Activated naive CD4-positive, alpha-beta T cell treated with anti-CD3 and anti-CD28 coated beads for 36 hours (primary cell): Measurements from ENCODE around the gene TNFAIP8L3. TPM values are rescaled to one million over a fixed set of nuclear protein-coding genes. Genes with fewer than 3 reads are reported as not detected.

Source experiments
- CTCF ChIA-PET: fragments of 350-600 bp; sonication (Branson Sonifier 250); formaldehyde crosslinking; loops from one replicate; lab custom pipeline; 2021; ENCODE audit warnings: antibody characterized with exemption; lab: Charles Lee
- DNase-seq: peaks from one replicate; pipeline ENCODE4 v3.0.0-alpha.2; 2020
- H3K27ac Mint-ChIP-seq: one replicate; pipeline ENCODE4 v1.8.0; 2021; ENCODE audit warnings: mild to moderate bottlenecking, mixed read lengths
- H3K27me3 Mint-ChIP-seq: one replicate; pipeline ENCODE4 v1.8.0; 2021; ENCODE audit warnings: low read depth, mixed read lengths
- H3K36me3 Mint-ChIP-seq: one replicate; pipeline ENCODE4 v1.8.0; 2021; ENCODE audit warnings: low read depth, mixed read lengths
- H3K4me1 Mint-ChIP-seq: one replicate; pipeline ENCODE4 v1.8.0; 2021; ENCODE audit warnings: low read depth, mixed read lengths
- H3K4me3 Mint-ChIP-seq: one replicate; pipeline ENCODE4 v1.8.0; 2021; ENCODE audit warnings: mild to moderate bottlenecking, moderate library complexity, mixed read lengths
- H3K9me3 Mint-ChIP-seq: one replicate; pipeline ENCODE4 v1.8.0; 2021; ENCODE audit warnings: mixed read lengths
- intact Hi-C: fragments of 100-400 bp; cut with micrococcal nuclease; formaldehyde crosslinking; loops from one replicate; pipeline ENCODE4 v1.15.1; 2023
- total RNA-seq, 2 experiments: library from RNA; stranded (reverse); gene quantifications; one replicate each; pipeline ENCODE4 v1.2.3, GENCODE V29; 2021

TNFAIP8L3 gene
- total RNA-seq, 2 experiments from 2014 or later, result not detected

DNA sequence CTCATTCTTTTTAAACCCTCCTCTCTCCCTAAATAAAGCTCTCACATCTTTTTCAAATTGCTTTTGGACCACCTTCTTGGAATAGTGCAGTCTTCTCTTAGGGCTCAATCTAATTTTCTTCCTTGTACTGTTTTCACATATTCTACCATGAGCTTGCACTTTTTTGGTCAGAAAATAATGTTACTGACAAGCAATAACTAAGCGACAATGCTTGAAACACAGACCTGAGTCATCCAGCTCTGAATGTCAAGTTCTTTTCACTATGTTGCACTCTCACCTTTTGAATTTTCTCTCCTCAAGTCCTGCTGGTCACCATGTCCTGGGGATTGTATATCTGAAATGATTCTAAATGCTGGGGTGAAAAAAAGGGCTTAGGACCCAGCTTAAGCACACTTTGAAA lies 8.9 kb downstream of the TNFAIP8L3 start:
- CTCF ChIA-PET, result interaction anchor here (1.5 kb wide), 1 partner anchor 78 kb away, joined by 5 read pairs; no protein-coding TSS in a partner anchor
- no peak for DNase-seq
- no peaks in the 10 kb centered on the region for H3K36me3 Mint-ChIP-seq
- H3K4me3 Mint-ChIP-seq, result no peak overlapping the region
- no peak overlapping the region for H3K27ac Mint-ChIP-seq
- intact Hi-C loops, result no loop called here
- no peaks in the 10 kb centered on the region for H3K4me1 Mint-ChIP-seq
- no peaks in the 10 kb centered on the region for H3K9me3 Mint-ChIP-seq
- peaks cover 16% of the 10 kb centered on the region for H3K27me3 Mint-ChIP-seq

- Mint-ChIP-seq H3K36me3 (no peaks in the 10 kb centered on the region), H3K9me3 (no peaks in the 10 kb centered on the region), H3K27me3 (peaks cover 7% of the 10 kb centered on the region), H3K27ac (no peak overlapping the region), H3K4me3 (no peak overlapping the region), H3K4me1 (peaks cover 4% of the 10 kb centered on the region)
- intact Hi-C loops, result no loop called here
- CTCF ChIA-PET, result no interaction called here
- no peak for DNase-seq
These were observed 11.0 kb downstream of the TNFAIP8L3 start for GRCh38 chr15:51083641-51084166.

DNA sequence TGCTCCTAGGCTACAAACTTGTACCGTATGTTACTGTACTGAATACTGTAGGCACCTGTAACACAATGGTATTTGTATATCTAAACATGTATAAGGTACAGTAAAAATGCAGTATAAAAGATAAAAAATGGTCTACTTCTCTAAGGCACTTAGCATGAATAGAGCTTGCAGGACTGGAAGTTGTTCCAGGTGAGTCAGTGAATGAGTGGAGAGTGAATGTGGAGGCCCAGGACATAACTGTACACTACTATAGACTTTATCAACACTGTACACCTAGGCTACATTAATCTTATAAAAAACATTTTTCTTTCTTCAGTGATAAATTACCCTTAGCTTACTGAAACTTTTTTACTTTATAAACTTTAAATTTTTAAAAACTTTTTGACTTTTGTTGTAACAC lies 12.5 kb downstream of the TNFAIP8L3 start:
- Mint-ChIP-seq H3K4me3 (no peak overlapping the region), H3K9me3 (no peaks in the 10 kb centered on the region), H3K27me3 (peaks cover 8% of the 10 kb centered on the region), H3K4me1 (peaks cover 14% of the 10 kb centered on the region), H3K27ac (no peak overlapping the region), H3K36me3 (no peaks in the 10 kb centered on the region)
- no peak for DNase-seq
- intact Hi-C loops, result no loop called here
- CTCF ChIA-PET, result interaction anchor here (0.9 kb wide), 1 partner anchor 81 kb away, joined by 6 read pairs; no protein-coding TSS in a partner anchor

DNA sequence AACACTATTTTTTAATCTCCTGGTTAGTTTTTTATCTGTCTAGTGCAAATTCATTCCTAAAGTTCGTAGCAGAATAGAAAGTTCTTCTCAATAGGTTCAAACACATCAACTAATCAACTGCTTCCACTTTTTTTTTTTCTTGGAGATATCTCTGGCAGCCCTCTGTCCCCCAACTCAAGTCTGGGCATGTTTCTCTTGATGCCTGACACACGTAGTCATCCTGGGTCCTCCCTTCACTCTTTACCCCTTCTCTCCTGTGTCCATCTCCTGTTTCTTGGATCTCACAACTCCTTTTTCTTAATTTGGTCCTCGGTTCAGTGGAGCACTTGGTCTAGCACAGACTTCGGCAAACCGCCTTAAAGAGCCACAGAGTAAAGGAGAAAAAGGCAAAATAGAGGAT lies 14.4 kb downstream of the TNFAIP8L3 start:
- peaks cover 8% of the 10 kb centered on the region for H3K27me3 Mint-ChIP-seq
- intact Hi-C loops, result no loop called here
- no peaks in the 10 kb centered on the region for H3K9me3 Mint-ChIP-seq
- no peak overlapping the region for H3K27ac Mint-ChIP-seq
- no peak for DNase-seq
- H3K4me3 Mint-ChIP-seq, result no peak overlapping the region
- H3K36me3 Mint-ChIP-seq, result no peaks in the 10 kb centered on the region
- peaks cover 24% of the 10 kb centered on the region for H3K4me1 Mint-ChIP-seq
- CTCF ChIA-PET, result no interaction called here

- peaks cover 8% of the 10 kb centered on the region for H3K27me3 Mint-ChIP-seq
- no peaks in the 10 kb centered on the region for H3K36me3 Mint-ChIP-seq
- H3K27ac Mint-ChIP-seq, result no peak overlapping the region
- H3K4me1 Mint-ChIP-seq, result peaks cover 24% of the 10 kb centered on the region
- no peak overlapping the region for H3K4me3 Mint-ChIP-seq
- intact Hi-C loops, result loop anchor here (2.0 to 10.0 kb wide), 5 partner anchors 170 to 814 kb away; partner anchors contain the start of genes AP4E1, HDC, LYSMD2 and SPPL2A
- CTCF ChIA-PET, result interaction anchor here (1.1 kb wide), 1 partner anchor 54 kb away, joined by 3 read pairs; no protein-coding TSS in a partner anchor
- H3K9me3 Mint-ChIP-seq, result no peaks in the 10 kb centered on the region
- no peak for DNase-seq
These were observed 15.5 kb downstream of the TNFAIP8L3 start for GRCh38 chr15:51079226-51079625.

DNA sequence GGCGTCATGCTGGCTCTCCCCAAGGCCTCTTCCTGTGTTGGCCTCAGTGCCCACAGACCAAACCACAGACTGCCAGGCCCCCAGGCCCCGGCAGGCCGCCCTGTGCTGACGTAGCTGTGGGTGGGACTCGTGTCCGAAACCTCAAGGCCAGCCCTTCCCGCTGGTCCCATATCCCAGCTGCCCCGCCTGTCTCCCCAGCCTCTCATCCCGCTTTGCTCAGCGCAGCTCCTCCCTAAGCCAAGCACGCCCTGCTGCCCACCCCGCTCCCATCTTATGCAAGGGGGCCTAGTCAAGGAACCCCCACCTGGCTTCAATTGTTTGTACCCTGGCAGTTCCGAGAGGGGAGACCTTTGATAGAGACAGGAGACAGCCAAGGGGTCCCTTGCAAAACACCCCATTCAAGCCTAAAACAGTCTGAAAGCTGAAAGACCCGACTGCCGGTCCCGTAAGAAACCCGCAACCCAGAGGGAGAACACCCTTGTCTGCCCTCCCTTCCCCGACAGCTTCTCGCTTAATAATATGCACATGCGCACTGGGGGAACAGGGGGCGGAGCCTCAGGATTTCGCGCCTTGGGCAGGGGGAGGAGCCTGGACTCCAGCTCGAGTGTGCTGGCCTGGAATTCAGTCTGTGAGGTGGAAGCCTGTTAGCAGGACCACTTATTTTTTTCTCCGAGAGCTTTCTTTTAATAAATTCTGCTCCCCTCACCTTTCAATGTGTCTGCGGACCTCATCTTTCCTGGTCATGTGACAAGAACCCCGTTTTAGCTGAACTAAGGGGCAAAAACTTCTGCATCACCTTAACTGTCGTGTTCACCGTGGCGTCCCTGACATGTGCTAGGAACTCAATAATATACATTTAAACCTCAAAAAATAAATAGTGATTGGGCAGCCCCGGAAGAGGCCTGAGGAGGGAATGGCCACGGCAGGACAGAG lies 17.2 kb downstream of the TNFAIP8L3 start:
- CTCF ChIA-PET, result interaction anchor here (0.6 to 1.9 kb wide), 3 partner anchors 9 to 460 kb away, joined by 3 to 5 read pairs (median 3); no protein-coding TSS in a partner anchor
- H3K36me3 Mint-ChIP-seq, result no peaks in the 10 kb centered on the region
- H3K4me3 Mint-ChIP-seq, result peak overlapping the region; percentile 68
- peak; percentile 91 for DNase-seq
- peaks cover 8% of the 10 kb centered on the region for H3K27me3 Mint-ChIP-seq
- no peaks in the 10 kb centered on the region for H3K9me3 Mint-ChIP-seq
- peaks cover 24% of the 10 kb centered on the region for H3K4me1 Mint-ChIP-seq
- intact Hi-C loops, result loop anchor here (2.0 to 10.0 kb wide), 7 partner anchors 17 to 813 kb away; partner anchors contain the start of genes AP4E1, GABPB1, HDC and LYSMD2
- H3K27ac Mint-ChIP-seq, result peak overlapping the region; percentile 85

GRCh38 chr15:51076524-51077220 lies 18.0 kb downstream of the TNFAIP8L3 start:
- intact Hi-C loops, result loop anchor here (2.0 to 10.0 kb wide), 6 partner anchors 18 to 812 kb away; partner anchors contain the start of genes GABPB1, HDC, LYSMD2 and SPPL2A

DNA sequence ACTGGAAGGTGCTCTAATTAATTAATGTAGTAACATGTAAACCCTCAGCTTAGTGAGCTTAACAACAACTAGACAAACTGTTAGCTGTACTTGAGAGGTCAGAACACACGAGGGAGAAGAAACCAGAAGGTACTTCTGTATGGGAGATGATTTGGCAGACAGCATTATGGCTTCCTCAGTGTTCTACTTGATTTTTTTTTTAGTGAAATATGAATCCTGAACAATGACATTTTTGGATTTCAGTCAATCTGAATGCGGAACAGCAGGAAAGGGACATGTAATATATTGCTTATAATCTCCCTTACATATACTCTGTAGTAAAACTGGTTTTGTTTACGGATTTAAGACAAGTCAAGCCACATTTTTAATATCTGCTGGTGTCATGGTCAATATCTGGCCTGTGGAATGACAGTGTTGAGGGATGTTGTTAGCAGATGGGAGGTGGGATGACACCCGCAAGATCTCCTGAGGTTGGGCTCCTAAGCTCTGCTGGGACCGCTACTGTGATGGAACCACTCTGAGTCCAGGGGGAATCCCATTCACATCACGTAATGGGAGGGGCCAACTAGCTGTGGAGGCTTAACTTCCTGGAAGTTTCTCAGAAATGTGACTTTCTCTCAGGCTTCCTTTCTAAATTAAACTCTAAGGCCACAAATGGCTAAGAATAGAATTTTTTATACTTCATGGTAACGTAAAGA lies 18.7 kb downstream of the TNFAIP8L3 start:
- H3K36me3 Mint-ChIP-seq, result no peaks in the 10 kb centered on the region
- CTCF ChIA-PET, result interaction anchor here (1.4 kb wide), 1 partner anchor 87 kb away, joined by 3 read pairs; no protein-coding TSS in a partner anchor
- DNase-seq, result peak; percentile 65
- H3K4me1 Mint-ChIP-seq, result peaks cover 26% of the 10 kb centered on the region
- intact Hi-C loops, result loop anchor here (2.0 to 10.0 kb wide), 6 partner anchors 19 to 811 kb away; partner anchors contain the start of genes GABPB1, HDC, LYSMD2 and SPPL2A
- peak overlapping the region; percentile 50 for H3K27ac Mint-ChIP-seq
- H3K27me3 Mint-ChIP-seq, result peaks cover 8% of the 10 kb centered on the region
- H3K9me3 Mint-ChIP-seq, result no peaks in the 10 kb centered on the region
- no peak overlapping the region for H3K4me3 Mint-ChIP-seq

More at GRCh38 chr15:51076524-51077220, 18.0 kb downstream of the TNFAIP8L3 start:
- CTCF ChIA-PET, result interaction anchor here (1.4 to 1.9 kb wide), 2 partner anchors 8 to 86 kb away, joined by 3 to 5 read pairs; no protein-coding TSS in a partner anchor
- Mint-ChIP-seq H3K4me3 (peak overlapping the region; percentile 68), H3K4me1 (peaks cover 24% of the 10 kb centered on the region), H3K36me3 (no peaks in the 10 kb centered on the region), H3K9me3 (no peaks in the 10 kb centered on the region), H3K27ac (peak overlapping the region; percentile 85), H3K27me3 (peaks cover 8% of the 10 kb centered on the region)
- no peak for DNase-seq

DNA sequence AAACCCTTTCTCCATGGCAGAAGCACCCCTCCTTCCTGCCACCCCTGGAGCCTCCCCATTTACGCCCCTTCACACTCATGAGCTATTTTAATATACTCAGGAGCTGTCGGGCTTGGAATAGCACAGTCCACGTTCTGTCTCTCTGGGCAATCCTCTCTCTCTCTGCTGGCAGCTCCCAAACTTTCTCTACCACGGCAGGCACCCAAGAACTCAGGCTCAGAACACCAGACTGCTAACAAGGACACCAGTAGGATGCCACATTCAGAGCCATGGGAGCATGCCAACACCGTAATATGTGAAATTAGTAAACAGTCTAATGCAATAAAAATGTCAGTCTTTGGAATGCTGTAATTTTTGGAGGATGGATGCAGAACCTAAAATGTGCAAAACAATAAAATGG lies 19.3 kb downstream of the TNFAIP8L3 start:
- Mint-ChIP-seq H3K4me3 (no peak overlapping the region), H3K9me3 (no peaks in the 10 kb centered on the region), H3K36me3 (no peaks in the 10 kb centered on the region), H3K27me3 (peaks cover 8% of the 10 kb centered on the region), H3K4me1 (peaks cover 27% of the 10 kb centered on the region), H3K27ac (no peak overlapping the region)
- CTCF ChIA-PET, result interaction anchor here (0.7 kb wide), 1 partner anchor 88 kb away, joined by 3 read pairs; no protein-coding TSS in a partner anchor
- intact Hi-C loops, result loop anchor here (5.0 to 10.0 kb wide), 4 partner anchors 308 to 811 kb away; partner anchors contain the start of genes HDC, LYSMD2, SPPL2A and TRPM7
- DNase-seq, result no peak

DNA sequence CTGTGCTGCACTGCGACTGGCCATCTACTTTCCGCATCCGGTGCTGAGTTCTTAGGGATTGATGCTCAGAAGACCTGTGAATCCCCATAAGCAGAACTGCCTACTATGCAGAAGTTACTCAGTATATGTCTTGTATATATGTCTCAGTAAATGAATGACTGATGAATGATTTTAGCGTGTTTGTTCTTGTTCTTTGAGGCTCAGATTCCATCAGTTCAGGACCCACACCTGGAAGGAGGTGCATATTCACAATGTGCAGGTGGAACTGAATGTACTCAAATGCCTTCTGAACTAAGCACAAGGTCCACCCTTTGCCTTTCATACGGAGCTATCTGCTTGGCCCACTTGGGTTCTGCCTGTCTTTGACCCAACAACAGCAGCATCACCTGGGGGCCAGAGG lies 19.8 kb downstream of the TNFAIP8L3 start:
- no peaks in the 10 kb centered on the region for H3K9me3 Mint-ChIP-seq
- CTCF ChIA-PET, result interaction anchor here (0.7 kb wide), 1 partner anchor 88 kb away, joined by 3 read pairs; no protein-coding TSS in a partner anchor
- no peak overlapping the region for H3K27ac Mint-ChIP-seq
- H3K4me3 Mint-ChIP-seq, result no peak overlapping the region
- H3K27me3 Mint-ChIP-seq, result peaks cover 8% of the 10 kb centered on the region
- intact Hi-C loops, result loop anchor here (5.0 to 10.0 kb wide), 4 partner anchors 308 to 810 kb away; partner anchors contain the start of genes HDC, LYSMD2, SPPL2A and TRPM7
- no peak for DNase-seq
- no peaks in the 10 kb centered on the region for H3K36me3 Mint-ChIP-seq
- H3K4me1 Mint-ChIP-seq, result peaks cover 29% of the 10 kb centered on the region

DNA sequence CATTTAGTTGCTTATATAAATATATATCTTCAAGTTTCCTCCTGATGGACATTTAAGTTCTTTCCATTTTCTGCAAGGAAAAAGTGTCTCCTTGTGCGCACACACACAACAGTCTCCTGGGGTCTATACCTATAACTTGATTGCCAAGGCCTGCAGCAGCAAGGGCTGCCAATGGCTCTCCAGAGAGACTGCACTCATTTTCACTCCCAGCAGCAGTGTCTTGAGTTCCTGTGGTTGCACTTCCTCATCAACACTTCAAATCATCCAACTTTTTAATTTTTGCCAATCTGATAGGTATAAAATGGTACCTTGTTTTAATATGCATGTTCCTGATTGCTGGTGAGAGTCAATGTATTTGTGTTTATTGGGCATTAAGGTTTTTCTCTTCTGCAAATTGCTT lies 23.1 kb downstream of the TNFAIP8L3 start:
- no peak for DNase-seq
- Mint-ChIP-seq H3K27ac (no peak overlapping the region), H3K27me3 (no peaks in the 10 kb centered on the region), H3K4me3 (no peak overlapping the region), H3K9me3 (no peaks in the 10 kb centered on the region), H3K36me3 (no peaks in the 10 kb centered on the region), H3K4me1 (peaks cover 10% of the 10 kb centered on the region)
- intact Hi-C loops, result loop anchor here (10.0 kb wide), 2 partner anchors 387 to 807 kb away; partner anchors contain the start of genes HDC and TRPM7
- CTCF ChIA-PET, result no interaction called here
